Stimulated activated CD4-positive, alpha-beta T cell treated with anti-CD3 and anti-CD28 coated beads, Interleukin-15, amount 100 ng/mL, for 24 hours (primary cell): ENCODE data around the gene LEKR1.

Experiments
- DNase-seq: peaks from one replicate; pipeline ENCODE4 v3.0.0-alpha.2; 2020

Gene LEKR1

GRCh38 chr3:157066335-157067098, 240.4 kb downstream of the LEKR1 start:
- no peak for DNase-seq

- no peak for DNase-seq
These were observed 241.0 kb downstream of the LEKR1 start for GRCh38 chr3:157067114-157067513.

- DNase-seq: no peak
These were observed 243.3 kb downstream of the LEKR1 start for GRCh38 chr3:157069406-157069805.

GRCh38 chr3:157069846-157070677, 243.9 kb downstream of the LEKR1 start:
- no peak for DNase-seq

GRCh38 chr3:157070678-157070999, 244.5 kb downstream of the LEKR1 start:
- DNase-seq: no peak

GRCh38 chr3:157071744-157072525, 245.8 kb downstream of the LEKR1 start:
- DNase-seq: no peak

GRCh38 chr3:157073810-157074209, 247.7 kb downstream of the LEKR1 start:
- no peak for DNase-seq

GRCh38 chr3:157074490-157074889, 248.3 kb downstream of the LEKR1 start:
- no peak for DNase-seq

- no peak for DNase-seq
These were observed 248.8 kb downstream of the LEKR1 start for GRCh38 chr3:157074981-157075380.

- no peak for DNase-seq
These were observed 249.7 kb downstream of the LEKR1 start for GRCh38 chr3:157075693-157076420.

GRCh38 chr3:157077565-157077991, 251.4 kb downstream of the LEKR1 start:
- DNase-seq: no peak

- DNase-seq: no peak
These were observed 252.1 kb downstream of the LEKR1 start for GRCh38 chr3:157078131-157078810.

GRCh38 chr3:157078811-157079185, 252.6 kb downstream of the LEKR1 start:
- no peak for DNase-seq

- no peak for DNase-seq
These were observed 253.7 kb downstream of the LEKR1 start for GRCh38 chr3:157079676-157080369.

GRCh38 chr3:157081626-157082210, 255.6 kb downstream of the LEKR1 start:
- DNase-seq: peak; percentile 89

GRCh38 chr3:157082305-157082982, 256.3 kb downstream of the LEKR1 start:
- DNase-seq: no peak

- no peak for DNase-seq
These were observed 257.7 kb downstream of the LEKR1 start for GRCh38 chr3:157083824-157084223.

GRCh38 chr3:157086060-157086750, 260.1 kb downstream of the LEKR1 start:
- DNase-seq: no peak

GRCh38 chr3:157086775-157087174, 260.6 kb downstream of the LEKR1 start:
- no peak for DNase-seq

- no peak for DNase-seq
These were observed 261.2 kb downstream of the LEKR1 start for GRCh38 chr3:157087373-157087772.
